K562 (cell line): Measurements from ENCODE around the gene PNPLA8. TPM values are rescaled to one million over a fixed set of nuclear protein-coding genes. Genes with fewer than 3 reads are reported as not detected.

ENCODE experiments used
- ARNT ChIP-seq, 2 experiments: fragments of 450-650 bp; IDR thresholded peaks; 2 replicates each; pipeline ENCODE4 v1.6.1; 2016; ENCODE audit warnings: mild to moderate bottlenecking in 1 of 2
- BRF1 ChIP-seq: IDR thresholded peaks from 3 replicates; pipeline ENCODE4 v1.6.1; 2011; ENCODE audit warnings: borderline replicate concordance, mild to moderate bottlenecking; ENCODE audit not compliant: insufficient read length; ENCODE audit errors: extremely low read depth
- GTF2A2 ChIP-seq: IDR thresholded peaks from 2 replicates; pipeline ENCODE4 v1.6.1; 2016; ENCODE audit warnings: mild to moderate bottlenecking, missing genetic modification characterization, missing compliant biosample characterization
- HMBOX1 ChIP-seq: sonication (generic); IDR thresholded peaks from 2 replicates; pipeline ENCODE4 v1.6.1; 2016
- KAT8 ChIP-seq: fragments of 450-650 bp; IDR thresholded peaks from 2 replicates; pipeline ENCODE4 v1.6.1; 2016; ENCODE audit warnings: low read depth, mild to moderate bottlenecking
- MAZ ChIP-seq, 2 experiments: fragments of 450-650 bp in 1 of 2; sonication (generic) in 1 of 2; formaldehyde crosslinking; IDR thresholded peaks in 1 of 2; conservative IDR thresholded peaks in 1 of 2; 2 replicates each; pipeline versions ENCODE4 v1.4.0 to v1.5.0; 2020; ENCODE audit warnings: mild to moderate bottlenecking in 1 of 2, missing genetic modification reagents in 1 of 2
- MIER1 ChIP-seq: fragments of 450-650 bp; IDR thresholded peaks from 2 replicates; pipeline ENCODE4 v1.6.1; 2016; ENCODE audit warnings: antibody characterized with exemption, mild to moderate bottlenecking, low read depth
- MYC ChIP-seq, 2 experiments: fragments of 250-450 bp in 1 of 2; sonication (Bioruptor Pico) in 1 of 2; IDR thresholded peaks; 2 replicates each; pipeline versions ENCODE4 v1.5.1 to v1.6.1; 2012 to 2021; ENCODE audit warnings: low read depth in 2 of 2, borderline replicate concordance in 1 of 2, improper control_type of control experiment in 1 of 2, low read length in 1 of 2, mild to moderate bottlenecking in 1 of 2, moderate library complexity in 1 of 2
- NFRKB ChIP-seq: fragments of 450-650 bp; IDR thresholded peaks from 2 replicates; pipeline ENCODE4 v1.6.1; 2016; ENCODE audit warnings: low read depth
- PKNOX1 ChIP-seq: fragments of 450-650 bp; IDR thresholded peaks from 2 replicates; pipeline ENCODE4 v1.6.1; 2016
- PRMT5 ChIP-seq: sonication (generic); formaldehyde crosslinking; IDR thresholded peaks from 2 replicates; pipeline ENCODE4 v1.5.0; 2020; ENCODE audit warnings: missing genetic modification reagents
- RBM22 ChIP-seq: fragments of 200-400 bp; formaldehyde crosslinking; IDR thresholded peaks from 2 replicates; pipeline ENCODE4 v1.6.1; 2018; ENCODE audit warnings: low read length, low read depth; ENCODE audit not compliant: poor library complexity, severe bottlenecking
- SP1 ChIP-seq: sonication (generic); formaldehyde crosslinking; IDR thresholded peaks from 2 replicates; pipeline ENCODE4 v1.8.1; 2022; ENCODE audit warnings: mild to moderate bottlenecking, missing genetic modification reagents
- SREBF2 ChIP-seq: sonication (generic); formaldehyde crosslinking; IDR thresholded peaks from 2 replicates; pipeline ENCODE4 v1.4.0; 2020; ENCODE audit warnings: mild to moderate bottlenecking, missing genetic modification reagents
- TCF3 ChIP-seq: sonication (generic); formaldehyde crosslinking; IDR thresholded peaks from 2 replicates; pipeline ENCODE4 v1.4.0; 2020; ENCODE audit warnings: mild to moderate bottlenecking, missing genetic modification reagents
- ZFX ChIP-seq: sonication (generic); formaldehyde crosslinking; IDR thresholded peaks from 2 replicates; pipeline ENCODE4 v1.8.0; 2022; ENCODE audit warnings: mild to moderate bottlenecking, missing genetic modification reagents, moderate library complexity
- polyA plus RNA-seq, 8 experiments: library from polyadenylated mRNA; depleted of rRNA in 4 of 8; stranded (reverse) in 5 of 8; unstranded in 3 of 8; fragments of >200 nt; fragmentation: Nextera tagmentation in 2 of 8; fragmentation: Illumina TruSeq in 1 of 8; extraction: Ambion mirVana in 2 of 8; extraction: Trizol in 1 of 8; gene quantifications; 2 replicates each; pipeline versions ENCODE4 v1.2.1 to v1.2.3, GENCODE V29; 2011 to 2014; ENCODE audit warnings: inconsistent platforms in 1 of 8, missing spikeins in 1 of 8
- total RNA-seq, 7 experiments: library from RNA; depleted of rRNA in 6 of 7; stranded (reverse); fragments of >200 nt in 6 of 7; fragmentation: Illumina TruSeq in 2 of 7; extraction: Trizol in 2 of 7; gene quantifications; 2 replicates each; pipeline versions ENCODE4 v1.2.1 to v1.2.3, GENCODE V29; 2011 to 2021; ENCODE audit warnings: low replicate concordance in 1 of 7
- TF ChIP-seq, protein P1 (sequence below): fragments of 450-650 bp; formaldehyde crosslinking; conservative IDR thresholded peaks from 2 replicates; pipeline ENCODE4 v1.4.0; 2022; ENCODE audit warnings: mild to moderate bottlenecking, missing genetic modification characterization
- TF ChIP-seq, protein P2 (sequence below): sonication (generic); formaldehyde crosslinking; IDR thresholded peaks from 2 replicates; pipeline ENCODE4 v1.8.0; 2022; ENCODE audit warnings: mild to moderate bottlenecking, missing genetic modification reagents
- TF ChIP-seq, protein P3 (sequence below): sonication (generic); formaldehyde crosslinking; IDR thresholded peaks from 2 replicates; pipeline ENCODE4 v1.9.0; 2022; ENCODE audit warnings: mild to moderate bottlenecking, missing genetic modification reagents

The PNPLA8 gene
- total and polyA plus RNA-seq, 9 of the 15 experiments (the other 6 are each of a cell fraction or from before 2014, with no cell fraction given): 12.8 to 27.6 (median 16.3) TPM

- TF ChIP-seq, protein P1, sequence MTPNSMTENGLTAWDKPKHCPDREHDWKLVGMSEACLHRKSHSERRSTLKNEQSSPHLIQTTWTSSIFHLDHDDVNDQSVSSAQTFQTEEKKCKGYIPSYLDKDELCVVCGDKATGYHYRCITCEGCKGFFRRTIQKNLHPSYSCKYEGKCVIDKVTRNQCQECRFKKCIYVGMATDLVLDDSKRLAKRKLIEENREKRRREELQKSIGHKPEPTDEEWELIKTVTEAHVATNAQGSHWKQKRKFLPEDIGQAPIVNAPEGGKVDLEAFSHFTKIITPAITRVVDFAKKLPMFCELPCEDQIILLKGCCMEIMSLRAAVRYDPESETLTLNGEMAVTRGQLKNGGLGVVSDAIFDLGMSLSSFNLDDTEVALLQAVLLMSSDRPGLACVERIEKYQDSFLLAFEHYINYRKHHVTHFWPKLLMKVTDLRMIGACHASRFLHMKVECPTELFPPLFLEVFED (CRISPR knock-in tag): peak; percentile 57; the same call in 1 of the 2 replicates
- TF ChIP-seq, protein P2, sequence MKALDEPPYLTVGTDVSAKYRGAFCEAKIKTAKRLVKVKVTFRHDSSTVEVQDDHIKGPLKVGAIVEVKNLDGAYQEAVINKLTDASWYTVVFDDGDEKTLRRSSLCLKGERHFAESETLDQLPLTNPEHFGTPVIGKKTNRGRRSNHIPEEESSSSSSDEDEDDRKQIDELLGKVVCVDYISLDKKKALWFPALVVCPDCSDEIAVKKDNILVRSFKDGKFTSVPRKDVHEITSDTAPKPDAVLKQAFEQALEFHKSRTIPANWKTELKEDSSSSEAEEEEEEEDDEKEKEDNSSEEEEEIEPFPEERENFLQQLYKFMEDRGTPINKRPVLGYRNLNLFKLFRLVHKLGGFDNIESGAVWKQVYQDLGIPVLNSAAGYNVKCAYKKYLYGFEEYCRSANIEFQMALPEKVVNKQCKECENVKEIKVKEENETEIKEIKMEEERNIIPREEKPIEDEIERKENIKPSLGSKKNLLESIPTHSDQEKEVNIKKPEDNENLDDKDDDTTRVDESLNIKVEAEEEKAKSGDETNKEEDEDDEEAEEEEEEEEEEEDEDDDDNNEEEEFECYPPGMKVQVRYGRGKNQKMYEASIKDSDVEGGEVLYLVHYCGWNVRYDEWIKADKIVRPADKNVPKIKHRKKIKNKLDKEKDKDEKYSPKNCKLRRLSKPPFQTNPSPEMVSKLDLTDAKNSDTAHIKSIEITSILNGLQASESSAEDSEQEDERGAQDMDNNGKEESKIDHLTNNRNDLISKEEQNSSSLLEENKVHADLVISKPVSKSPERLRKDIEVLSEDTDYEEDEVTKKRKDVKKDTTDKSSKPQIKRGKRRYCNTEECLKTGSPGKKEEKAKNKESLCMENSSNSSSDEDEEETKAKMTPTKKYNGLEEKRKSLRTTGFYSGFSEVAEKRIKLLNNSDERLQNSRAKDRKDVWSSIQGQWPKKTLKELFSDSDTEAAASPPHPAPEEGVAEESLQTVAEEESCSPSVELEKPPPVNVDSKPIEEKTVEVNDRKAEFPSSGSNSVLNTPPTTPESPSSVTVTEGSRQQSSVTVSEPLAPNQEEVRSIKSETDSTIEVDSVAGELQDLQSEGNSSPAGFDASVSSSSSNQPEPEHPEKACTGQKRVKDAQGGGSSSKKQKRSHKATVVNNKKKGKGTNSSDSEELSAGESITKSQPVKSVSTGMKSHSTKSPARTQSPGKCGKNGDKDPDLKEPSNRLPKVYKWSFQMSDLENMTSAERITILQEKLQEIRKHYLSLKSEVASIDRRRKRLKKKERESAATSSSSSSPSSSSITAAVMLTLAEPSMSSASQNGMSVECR (CRISPR knock-in tag): peak; percentile 10
- TF ChIP-seq PRMT5 (CRISPR knock-in tag) (no peak), NFRKB (0 out of 2 replicates have a peak, but pooled peaks have one; percentile 26), ARNT (IDR thresholded peaks at IDR 0.05) (no peak), SP1 (CRISPR knock-in tag) (peak; percentile 54; the same call in 1 of the 2 replicates), GTF2A2 (tag) (0 out of 2 replicates have a peak, but pooled peaks have one; percentile 33), MAZ (CRISPR knock-in tag; conservative IDR thresholded peaks at IDR 0.05 in 1 of 2, IDR thresholded peaks at IDR 0.05 in 1 of 2) (0 out of 4 replicates have a peak, but pooled peaks of 1 of the 2 experiments have one; percentile 22), PKNOX1 (peak; percentile 76), TCF3 (peak; percentile 33; the same call in 1 of the 2 replicates), KAT8 (no peak), MYC (IDR thresholded peaks at IDR 0.05; ENCODE audit: low read depth, low read length) (peak; percentile 28; the same call in 1 of the 2 replicates), MYC (CRISPR knock-in tag; IDR thresholded peaks at IDR 0.05; ENCODE audit: borderline replicate concordance, low read depth) (no peak), HMBOX1 (peak; percentile 54), MIER1 (0 out of 2 replicates have a peak, but pooled peaks have one; percentile 43), BRF1 (no peak), ZFX (CRISPR knock-in tag) (peak; percentile 19; the same call in 1 of the 2 replicates), SREBF2 (CRISPR knock-in tag) (0 out of 2 replicates have a peak, but pooled peaks have one; percentile 20), RBM22 (peak; percentile 71)
- TF ChIP-seq, protein P3, sequence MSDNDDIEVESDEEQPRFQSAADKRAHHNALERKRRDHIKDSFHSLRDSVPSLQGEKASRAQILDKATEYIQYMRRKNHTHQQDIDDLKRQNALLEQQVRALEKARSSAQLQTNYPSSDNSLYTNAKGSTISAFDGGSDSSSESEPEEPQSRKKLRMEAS (CRISPR knock-in tag): no peak
Measured at GRCh38 chr7:108570146-108570755, 44.3 kb upstream of the PNPLA8 start (continued).
